HG03432 (cell line): ENCODE results near the gene CPXM1.

Experiments
- ATAC-seq: cut with Tn5 transposase; IDR thresholded peaks from one replicate; pipeline ENCODE4 v1.9.1; 2021; ENCODE audit warnings: mild to moderate bottlenecking, moderate library complexity; ENCODE audit not compliant: unreplicated experiment

CPXM1 gene

GRCh38 chr20:2804041-2804828 is 3.8 kb upstream of the CPXM1 start:
- no peak for ATAC-seq

- peak; percentile 32 for ATAC-seq
Measured at GRCh38 chr20:2801286-2801728, 880 bp upstream of the CPXM1 start.

- peak; percentile 23 for ATAC-seq
Measured at GRCh38 chr20:2799688-2800520, 523 bp downstream of the CPXM1 start.

- no peak for ATAC-seq
Measured at GRCh38 chr20:2799271-2799670, 1.2 kb downstream of the CPXM1 start.

GRCh38 chr20:2798814-2799213 is 1.6 kb downstream of the CPXM1 start:
- no peak for ATAC-seq

GRCh38 chr20:2798095-2798805 is 2.2 kb downstream of the CPXM1 start:
- no peak for ATAC-seq

GRCh38 chr20:2797136-2797983 is 3.1 kb downstream of the CPXM1 start:
- no peak for ATAC-seq

GRCh38 chr20:2796011-2796660 is 4.3 kb downstream of the CPXM1 start:
- ATAC-seq = no peak

- no peak for ATAC-seq
Measured at GRCh38 chr20:2795451-2795850, 5.0 kb downstream of the CPXM1 start.

GRCh38 chr20:2794866-2795447 is 5.5 kb downstream of the CPXM1 start:
- no peak for ATAC-seq

- no peak for ATAC-seq
Measured at GRCh38 chr20:2794202-2794748, 6.2 kb downstream of the CPXM1 start.

GRCh38 chr20:2793471-2793870 is 7.0 kb downstream of the CPXM1 start:
- no peak for ATAC-seq

GRCh38 chr20:2783908-2784566 is 16.4 kb downstream of the CPXM1 start:
- ATAC-seq = no peak

- no peak for ATAC-seq
Measured at GRCh38 chr20:2780948-2781347, 19.5 kb downstream of the CPXM1 start.

GRCh38 chr20:2778602-2779321 is 21.7 kb downstream of the CPXM1 start:
- ATAC-seq = no peak

- ATAC-seq = no peak
Measured at GRCh38 chr20:2775139-2775538, 25.3 kb downstream of the CPXM1 start.

- no peak for ATAC-seq
Measured at GRCh38 chr20:2773812-2774211, 26.6 kb downstream of the CPXM1 start.

GRCh38 chr20:2771631-2772080 is 28.8 kb downstream of the CPXM1 start:
- ATAC-seq = no peak
